ENCODE results near the gene ARMC5. TPM values are rescaled to one million over a fixed set of nuclear protein-coding genes. Genes with fewer than 3 reads are reported as not detected.
"Not testable (repeated sequence)": the region's sequence is repeated elsewhere in the genome, so short reads cannot be mapped to it uniquely, and the experiment has no call there.

ARMC5 gene
- total RNA-seq, 1 donor, result 39.3 TPM

GRCh38 chr16:31430380-31431052 lies 28.8 kb upstream of the ARMC5 start:
- DNase-seq (ENCODE audit: low read depth in 2 of 3, low spot score in 2 of 3), result no peak

DNA sequence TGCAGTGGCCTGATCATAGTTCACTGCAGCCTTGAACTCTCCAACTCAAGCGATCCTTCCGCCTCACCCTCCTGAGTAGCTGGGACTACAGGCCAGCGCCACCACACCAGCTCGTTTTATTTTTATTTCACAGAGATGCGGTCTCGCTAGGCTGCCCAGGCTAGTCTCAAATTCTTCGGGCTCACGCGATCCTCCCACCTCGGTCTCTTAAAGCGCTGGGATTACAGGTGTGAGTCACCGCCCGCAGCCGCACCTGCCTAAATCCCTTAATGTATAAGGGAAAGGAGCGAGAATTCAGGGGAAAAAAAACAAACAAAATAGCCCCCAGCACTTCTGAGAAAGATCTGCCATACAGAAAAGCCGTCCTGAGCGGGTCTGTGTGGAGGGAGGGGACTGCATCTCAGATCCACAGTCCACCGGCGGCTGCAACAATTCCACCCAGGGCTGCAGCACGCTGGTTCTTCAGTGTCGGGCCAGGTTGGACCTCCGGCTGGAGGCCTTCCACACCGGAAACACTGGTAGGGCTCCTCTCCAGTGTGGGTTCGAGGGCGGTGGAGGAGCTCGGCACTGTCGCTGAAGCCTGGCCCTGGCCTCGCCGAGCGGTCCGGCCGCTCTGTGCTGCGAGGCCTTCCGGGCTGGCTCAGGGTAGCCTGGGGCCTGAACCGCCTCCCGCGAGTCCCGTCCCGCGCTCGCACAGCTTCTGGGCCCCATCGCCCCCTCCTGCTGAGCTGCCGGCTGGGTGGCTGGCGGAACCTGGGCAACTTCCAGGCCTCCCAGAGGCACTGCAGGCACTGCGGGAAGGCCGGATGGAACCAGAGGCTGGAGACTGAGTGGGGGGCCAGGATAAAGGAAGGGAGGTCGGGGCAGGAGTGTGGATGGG lies 23.7 kb upstream of the ARMC5 start:
- no peak for DNase-seq (ENCODE audit: low read depth in 2 of 3, low spot score in 2 of 3)

GRCh38 chr16:31436221-31437045 lies 22.9 kb upstream of the ARMC5 start:
- DNase-seq (ENCODE audit: low read depth in 2 of 3, low spot score in 2 of 3), result no peak

- DNase-seq (ENCODE audit: low read depth in 2 of 3, low spot score in 2 of 3), result no peak
Measured at GRCh38 chr16:31438414-31438813, 20.9 kb upstream of the ARMC5 start.

DNA sequence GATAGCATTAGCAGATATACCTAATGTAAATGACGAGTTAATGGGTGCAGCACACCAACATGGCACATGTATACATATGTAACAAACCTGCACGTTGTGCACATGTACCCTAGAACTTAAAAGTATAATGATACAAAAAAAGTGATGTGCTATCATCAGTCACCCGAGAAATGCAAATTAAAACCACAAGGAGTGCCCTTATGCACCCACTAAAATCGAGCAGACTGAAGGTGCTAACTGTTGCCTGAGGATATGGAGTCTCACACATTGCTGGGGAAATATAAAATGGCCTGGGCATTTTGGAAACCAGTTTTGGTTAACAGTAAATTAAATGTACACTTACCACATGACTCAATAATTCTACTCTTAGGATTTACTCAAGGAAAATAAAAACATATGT lies 20.3 kb upstream of the ARMC5 start:
- DNase-seq (ENCODE audit: low read depth in 2 of 3, low spot score in 2 of 3), result not testable (repeated sequence)

DNA sequence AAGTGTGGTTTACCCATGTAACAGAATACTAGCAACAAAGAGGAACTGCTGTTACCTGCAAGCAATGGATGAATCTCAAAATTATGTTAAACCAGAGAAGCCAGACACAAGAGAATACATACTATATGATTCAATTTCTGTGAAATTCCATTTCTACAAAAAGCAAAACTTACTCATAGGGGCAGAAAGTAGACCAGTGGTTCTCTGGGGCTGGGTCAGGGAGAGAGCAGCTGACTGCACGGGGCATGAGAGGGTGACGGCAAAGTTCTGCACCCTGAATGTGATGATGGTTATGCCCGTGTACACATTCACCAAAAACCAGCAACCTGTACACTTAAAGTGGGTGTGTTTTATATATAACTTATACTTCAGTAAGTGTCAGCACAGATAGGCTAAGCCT lies 19.8 kb upstream of the ARMC5 start:
- DNase-seq (ENCODE audit: low read depth in 2 of 3, low spot score in 2 of 3), result no peak

DNA sequence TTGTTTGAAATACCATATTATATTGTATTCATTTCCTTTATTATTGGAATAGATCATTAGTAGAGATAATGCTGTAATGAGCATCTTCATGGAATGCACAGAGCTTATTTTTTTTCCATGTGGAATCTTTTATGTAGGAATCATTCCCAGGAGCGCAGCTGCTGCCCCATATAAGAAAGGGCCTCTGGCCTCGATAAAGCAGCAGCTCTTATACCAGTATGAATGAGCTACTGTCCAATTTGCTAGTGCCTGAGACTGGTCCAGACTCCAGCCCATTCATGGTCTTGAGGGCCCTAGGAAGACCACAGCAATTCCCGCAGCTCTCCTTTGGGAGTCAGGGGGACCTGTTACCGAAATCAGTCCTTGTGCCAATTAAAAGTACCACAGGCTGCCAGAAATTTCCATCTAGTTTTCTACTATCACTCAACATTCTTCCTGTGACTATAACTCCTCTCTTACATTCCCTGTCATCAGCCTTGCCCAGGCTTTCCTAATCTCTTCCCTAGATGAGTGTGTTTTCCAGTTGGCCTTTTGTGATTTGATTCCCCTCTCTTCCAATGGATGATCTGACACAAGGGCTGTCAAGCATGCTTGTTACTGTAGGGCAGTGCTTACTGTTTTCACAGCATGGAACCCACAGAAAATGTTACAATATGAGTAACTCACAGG lies 18.7 kb upstream of the ARMC5 start:
- no peak for DNase-seq (ENCODE audit: low read depth in 2 of 3, low spot score in 2 of 3)

GRCh38 chr16:31441956-31442355 lies 17.3 kb upstream of the ARMC5 start:
- no peak for DNase-seq (ENCODE audit: low read depth in 2 of 3, low spot score in 2 of 3)

GRCh38 chr16:31445931-31446330 lies 13.4 kb upstream of the ARMC5 start:
- DNase-seq (ENCODE audit: low read depth in 2 of 3, low spot score in 2 of 3), result not testable (repeated sequence)

DNA sequence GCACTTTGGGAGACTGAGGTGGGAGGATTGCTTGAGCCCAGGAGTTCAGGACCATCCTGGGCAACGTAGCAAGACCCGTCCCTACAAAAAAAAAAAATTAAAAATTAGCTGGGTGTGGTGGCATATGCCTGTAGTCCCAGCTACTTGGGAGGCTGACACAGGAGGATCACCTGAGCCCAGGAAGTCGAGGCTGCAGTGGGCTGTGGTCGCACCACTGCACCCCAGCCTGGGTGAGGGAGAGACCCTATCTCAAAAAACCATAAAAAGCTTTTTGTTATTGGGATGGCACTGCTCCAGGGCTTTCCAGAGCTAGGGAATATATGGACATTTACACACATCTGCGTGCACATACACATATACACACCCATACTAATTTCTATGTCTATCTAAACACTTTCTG lies 8.1 kb upstream of the ARMC5 start:
- no peak for DNase-seq (ENCODE audit: low read depth in 2 of 3, low spot score in 2 of 3)

DNA sequence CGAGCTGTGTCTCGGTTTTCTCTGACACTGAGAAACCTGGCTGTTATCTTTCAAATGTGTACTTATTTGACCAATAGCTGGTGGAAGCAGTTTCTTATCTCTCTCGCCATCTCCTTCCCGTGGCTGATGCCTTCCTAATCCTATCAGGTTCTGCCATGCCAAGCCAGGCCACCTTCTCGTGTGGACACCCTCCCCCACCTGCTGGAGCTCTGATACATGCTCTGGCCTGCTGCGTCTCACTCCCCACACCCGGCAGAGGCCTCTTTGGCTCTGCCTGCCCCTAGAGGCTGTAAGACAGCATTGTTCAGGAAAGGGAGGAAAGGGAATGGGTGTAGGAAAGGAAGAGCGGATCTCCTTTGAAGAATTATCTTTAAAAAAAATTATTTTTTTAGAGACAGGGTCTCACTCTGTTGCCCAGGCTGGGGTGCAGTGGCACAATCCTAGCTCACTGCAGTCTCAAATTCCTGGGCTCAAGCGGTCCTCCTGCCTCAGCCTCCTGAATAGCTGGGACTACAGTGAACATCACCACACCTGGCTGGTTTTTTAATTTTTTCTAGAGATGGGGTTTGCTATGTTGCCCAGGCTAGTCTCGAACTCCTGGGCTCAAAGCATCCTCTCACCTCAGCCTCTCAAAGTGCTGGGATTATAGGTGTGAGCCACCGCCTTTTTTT lies 7.5 kb upstream of the ARMC5 start:
- peak in 1 of 3 donors; percentile 47 for DNase-seq (ENCODE audit: low read depth in 2 of 3, low spot score in 2 of 3)

DNA sequence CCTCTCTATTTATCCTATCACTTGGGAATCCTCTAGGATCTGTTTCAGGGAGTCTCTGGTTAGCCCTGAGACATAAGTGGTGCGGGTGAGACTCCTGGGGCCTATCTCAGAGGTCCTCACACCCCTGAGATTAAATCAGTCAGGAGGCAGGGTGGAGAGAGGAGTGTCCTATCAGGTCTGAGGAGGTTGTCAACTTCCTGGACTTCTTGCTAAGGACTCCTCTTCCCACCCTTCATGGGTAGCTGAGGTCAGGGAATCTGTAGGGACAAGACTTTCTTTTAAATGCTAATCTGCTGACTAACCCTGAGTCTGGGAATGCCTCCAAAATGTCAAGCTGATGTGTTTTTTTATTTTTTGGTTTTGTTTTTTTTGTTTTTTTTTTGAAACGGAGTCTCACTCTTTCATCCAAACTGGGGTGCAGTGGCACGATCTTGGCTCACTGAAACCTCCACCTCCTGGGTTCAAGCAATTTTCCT lies 6.6 kb upstream of the ARMC5 start:
- DNase-seq (ENCODE audit: low read depth in 2 of 3, low spot score in 2 of 3), result no peak

GRCh38 chr16:31453255-31454204 lies 5.8 kb upstream of the ARMC5 start:
- peak in 1 of 3 donors; percentile 48 for DNase-seq (ENCODE audit: low read depth in 2 of 3, low spot score in 2 of 3)

DNA sequence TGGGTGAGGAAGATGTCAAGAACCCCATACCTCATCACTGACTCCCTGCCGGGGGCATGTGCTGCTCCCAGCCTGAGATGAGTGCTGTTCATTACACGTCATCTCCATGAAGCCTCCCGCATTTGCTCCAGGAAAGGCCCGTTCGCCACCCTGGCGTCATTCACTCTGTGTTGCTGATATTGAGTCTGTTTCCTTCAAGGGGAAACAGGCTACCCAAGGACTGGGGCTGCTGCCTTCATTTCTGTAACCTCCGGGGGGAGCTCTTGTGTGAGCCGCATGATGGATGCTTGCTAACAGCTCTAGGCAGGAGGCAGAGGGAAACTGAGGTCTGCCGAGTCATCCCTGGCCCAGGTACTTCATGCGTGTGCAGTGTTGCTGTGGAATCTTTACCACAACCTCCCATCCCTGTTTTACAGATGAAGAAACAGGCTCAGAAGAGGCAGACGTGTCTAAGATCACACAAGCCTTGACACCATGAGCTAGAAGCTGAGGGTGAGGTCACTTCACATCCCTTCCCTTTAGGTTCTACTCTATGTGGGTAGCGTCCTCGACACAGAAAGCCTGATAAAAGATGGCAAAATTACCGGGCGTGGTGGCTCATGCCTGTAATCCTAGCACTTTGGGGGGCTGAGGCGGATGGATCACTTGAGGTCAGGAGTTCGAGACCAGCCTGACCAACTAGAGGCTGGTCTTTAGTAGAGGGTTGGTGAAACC lies 3.5 kb upstream of the ARMC5 start:
- DNase-seq (ENCODE audit: low read depth in 2 of 3, low spot score in 2 of 3), result peak in 2 of 3 donors; percentile 49 to 60

GRCh38 chr16:31456988-31457360 lies 2.3 kb upstream of the ARMC5 start:
- DNase-seq (ENCODE audit: low read depth in 2 of 3, low spot score in 2 of 3), result no peak

DNA sequence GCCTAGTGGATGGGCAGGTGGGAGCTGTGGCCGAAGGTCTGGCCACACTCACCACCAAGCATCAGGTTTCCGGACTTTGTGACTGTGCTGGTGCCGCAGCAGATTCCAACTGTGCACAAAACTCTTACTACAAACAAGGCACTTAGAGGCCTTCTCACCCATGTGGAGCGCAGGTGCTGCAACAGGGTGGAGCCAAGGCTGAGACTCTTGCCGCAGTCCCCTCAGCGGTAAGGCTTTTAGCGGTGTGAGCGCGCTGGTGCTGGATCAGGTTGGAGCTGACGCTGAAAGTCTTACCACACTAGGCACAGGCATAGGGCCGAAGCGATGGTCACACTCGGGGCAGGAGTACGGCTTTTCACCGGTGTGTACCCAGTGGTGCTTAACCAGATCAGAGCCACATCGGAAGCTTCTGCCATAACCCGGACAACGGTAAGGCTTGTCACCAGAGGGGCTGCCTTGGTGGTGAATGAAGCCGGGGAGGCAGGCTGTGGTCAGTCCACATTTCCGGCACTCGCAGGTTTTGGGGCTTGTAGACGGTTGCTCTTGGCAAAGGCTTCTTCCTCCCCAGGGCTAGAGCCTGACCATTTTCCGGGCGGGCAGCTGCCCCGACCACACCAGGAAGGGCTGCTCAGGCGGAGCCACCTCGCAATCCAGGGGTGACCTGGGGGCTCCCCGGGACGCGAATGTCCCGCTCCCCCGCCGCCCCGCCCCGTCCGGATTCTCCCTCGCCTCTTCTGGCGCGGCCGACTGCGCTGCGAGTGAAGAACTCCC lies 1.0 kb upstream of the ARMC5 start:
- peak; percentile 32 to 89 (median 72) for DNase-seq (ENCODE audit: low read depth in 2 of 3, low spot score in 2 of 3)
